K562 (cell line): ENCODE data around the gene SLC5A2. TPM values are rescaled to one million over a fixed set of nuclear protein-coding genes. Genes with fewer than 3 reads are reported as not detected.

Experiments used
- ATAC-seq: fragments of 200-7000 bp; cut with Tn5 transposase; 3 replicates; pipeline ENCODE4 v1.9.1; 2020; ENCODE audit warnings: moderate library complexity
- BruUV-seq: library from RNA; stranded (reverse); fragments of 400-500 nt; replicated peaks from 2 replicates; lab custom pipeline; 2021; lab: Mats Ljungman, UMichigan
- CTCF ChIA-PET: fragments of 300-600 bp; formaldehyde crosslinking; extraction: SDS; loops from one replicate; lab custom pipeline; 2021; ENCODE audit warnings: low intra/inter-chr PET ratio; lab: Yijun Ruan, JAX
- POLR2A ChIA-PET: fragments of 300-600, 350-650 bp; sonication (Branson Sonifier 250); formaldehyde crosslinking; extraction: SDS; loops from one replicate; lab custom pipeline; 2021; ENCODE audit warnings: antibody characterized with exemption, inconsistent platforms; lab: Yijun Ruan, JAX
- DNase-seq, 4 experiments: peaks; one replicate each; pipeline versions ENCODE4 v3.0.0 to v3.0.0-alpha.2; 2011 to 2018; ENCODE audit warnings: low spot score in 3 of 4, mixed read lengths in 3 of 4; ENCODE audit errors: extremely low read depth in 1 of 4
- FAIRE-seq: peaks from 2 replicates; lab custom pipeline; 2011; peaks lifted over from hg19 to GRCh38; lab: Jason Lieb, UNC
- H2AFZ ChIP-seq: 2 replicates; pipeline ENCODE4 v1.6.0; 2011; ENCODE audit warnings: low read depth, low read length, control low read depth, inconsistent platforms
- H3K27ac ChIP-seq: fragments of 200-600 bp; 3 replicates; pipeline ENCODE4 v1.8.0; 2011; ENCODE audit warnings: low read depth, mild to moderate bottlenecking, control low read depth, inconsistent platforms, low read length, moderate library complexity, mixed read lengths; ENCODE audit errors: extremely low read depth
- H3K27me3 ChIP-seq, 2 experiments: fragments of 300-600 bp in 1 of 2; 2 replicates in 1 of 2; 3 replicates in 1 of 2; pipeline versions ENCODE4 v1.6.0 to v1.8.0; 2011; ENCODE audit warnings: inconsistent platforms in 2 of 2, low read length in 2 of 2, mild to moderate bottlenecking in 1 of 2, mixed read lengths in 1 of 2, moderate library complexity in 1 of 2; ENCODE audit not compliant: control insufficient read depth in 2 of 2, insufficient read depth in 2 of 2
- H3K36me3 ChIP-seq: fragments of 300-600 bp; 3 replicates; pipeline ENCODE4 v1.8.0; 2011; ENCODE audit warnings: mild to moderate bottlenecking, low read length, inconsistent platforms; ENCODE audit not compliant: control insufficient read depth, insufficient read depth
- H3K4me1 ChIP-seq, 2 experiments: fragments of 200-600 bp in 1 of 2; replicated peaks in 1 of 2; 2 replicates in 1 of 2; 3 replicates in 1 of 2; pipeline versions ENCODE4 v1.5.1 to v1.8.0; 2011; ENCODE audit warnings: inconsistent platforms in 2 of 2, low read length in 2 of 2, mild to moderate bottlenecking in 1 of 2, mixed read lengths in 1 of 2, moderate library complexity in 1 of 2; ENCODE audit not compliant: control insufficient read depth in 2 of 2, insufficient read depth in 2 of 2
- H3K4me2 ChIP-seq: 2 replicates; pipeline ENCODE4 v1.6.1; 2011; ENCODE audit warnings: low read length, control low read depth, inconsistent platforms, mixed read lengths; ENCODE audit not compliant: insufficient read depth
- H3K4me3 ChIP-seq: fragments of 200-600 bp; sonication (generic), shearing (Covaris generic); 2 replicates; pipeline ENCODE4 v1.5.1; 2016; ENCODE audit warnings: control low read depth, inconsistent platforms
- H3K79me2 ChIP-seq: fragments of 200-600 bp; 3 replicates; pipeline ENCODE4 v1.8.0; 2011; ENCODE audit warnings: low read length, inconsistent platforms; ENCODE audit not compliant: control insufficient read depth, insufficient read depth
- H3K9ac ChIP-seq, 2 experiments: 2 replicates each; pipeline versions ENCODE4 v1.6.0 to v1.6.1; 2011; ENCODE audit warnings: low read depth in 2 of 2, low read length in 2 of 2, control low read depth in 1 of 2, inconsistent platforms in 1 of 2, mild to moderate bottlenecking in 1 of 2, mixed read lengths in 1 of 2; ENCODE audit not compliant: insufficient read depth in 1 of 2
- H3K9me1 ChIP-seq: one replicate; pipeline ENCODE4 v1.6.0; 2011; ENCODE audit warnings: inconsistent platforms, mild to moderate bottlenecking, low read length, moderate library complexity; ENCODE audit not compliant: control insufficient read depth, insufficient read depth
- H3K9me3 ChIP-seq: replicated peaks from 2 replicates; pipeline ENCODE4 v1.5.1; 2011; ENCODE audit warnings: low read depth, low read length, inconsistent platforms; ENCODE audit not compliant: control insufficient read depth, insufficient read depth
- H4K20me1 ChIP-seq: replicated peaks from 2 replicates; pipeline ENCODE4 v1.6.1; 2011; ENCODE audit warnings: low read length, inconsistent platforms, mixed read lengths; ENCODE audit not compliant: control insufficient read depth, insufficient read depth
- CCAR2 ChIP-seq: fragments of 200-400 bp; formaldehyde crosslinking; IDR thresholded peaks from 2 replicates; pipeline ENCODE4 v1.6.1; 2017; ENCODE audit warnings: mild to moderate bottlenecking, low read depth, low read length
- EGR1 ChIP-seq: fragments of 450-650 bp; conservative IDR thresholded peaks from 2 replicates; pipeline ENCODE4 v1.6.1; 2017; ENCODE audit warnings: mild to moderate bottlenecking
- ETV1 ChIP-seq: fragments of 450-650 bp; conservative IDR thresholded peaks from 2 replicates; pipeline ENCODE4 v1.6.1; 2016; ENCODE audit warnings: missing genetic modification characterization, control low read depth, low read depth, missing compliant biosample characterization
- FOXO4 ChIP-seq: fragments of 450-650 bp; formaldehyde crosslinking; IDR thresholded peaks from 2 replicates; pipeline ENCODE4 v1.4.0; 2020; ENCODE audit warnings: mild to moderate bottlenecking, moderate library complexity
- MYC ChIP-seq, 2 experiments: fragments of 250-450 bp in 1 of 2; sonication (Bioruptor Pico) in 1 of 2; IDR thresholded peaks; 2 replicates each; pipeline versions ENCODE4 v1.5.1 to v1.6.1; 2012 to 2021; ENCODE audit warnings: low read depth in 2 of 2, borderline replicate concordance in 1 of 2, improper control_type of control experiment in 1 of 2, low read length in 1 of 2, mild to moderate bottlenecking in 1 of 2, moderate library complexity in 1 of 2
- PRMT5 ChIP-seq: sonication (generic); formaldehyde crosslinking; IDR thresholded peaks from 2 replicates; pipeline ENCODE4 v1.5.0; 2020; ENCODE audit warnings: missing genetic modification reagents
- SMAD4 ChIP-seq: fragments of 250-450 bp; sonication (Bioruptor Pico); conservative IDR thresholded peaks from 2 replicates; pipeline ENCODE4 v1.8.0; 2021; ENCODE audit warnings: inconsistent platforms, mild to moderate bottlenecking, moderate library complexity
- TARDBP ChIP-seq: fragments of 450-650 bp; IDR thresholded peaks from 2 replicates; pipeline ENCODE4 v1.6.1; 2016
- ZBTB43 ChIP-seq: sonication (generic); formaldehyde crosslinking; IDR thresholded peaks from 2 replicates; pipeline ENCODE4 v1.8.0; 2023; ENCODE audit warnings: mild to moderate bottlenecking, missing genetic modification reagents
- ZNF609 ChIP-seq: sonication (generic); formaldehyde crosslinking; IDR thresholded peaks from 2 replicates; pipeline ENCODE4 v1.8.1; 2023; ENCODE audit warnings: missing genetic modification reagents, mild to moderate bottlenecking, borderline replicate concordance
- WGBS: fragments of 100-300 bp; shearing (Covaris generic); methylation state at CpG from one replicate; pipeline ENCODE4 v1.1.6; 2016; ENCODE audit warnings: low coverage, mixed read lengths; ENCODE audit not compliant: insufficient coverage; ENCODE audit errors: missing lambda C conversion rate; 5-methylcytosine and 5-hydroxymethylcytosine counted together
- in situ Hi-C: fragments of 300-500 bp; cut with MboI; formaldehyde crosslinking; loops from 4 replicates; pipeline ENCODE4 v1.15.0; 2018; ENCODE audit warnings: inconsistent platforms, mixed read lengths
- intact Hi-C: fragments of 100-400 bp; cut with micrococcal nuclease; formaldehyde crosslinking; loops from 2 replicates; pipeline ENCODE4 v1.14.2; 2022
- polyA plus RNA-seq, 8 experiments: library from polyadenylated mRNA; depleted of rRNA in 4 of 8; stranded (reverse) in 5 of 8; unstranded in 3 of 8; fragments of >200 nt; fragmentation: Nextera tagmentation in 2 of 8; fragmentation: Illumina TruSeq in 1 of 8; extraction: Ambion mirVana in 2 of 8; extraction: Trizol in 1 of 8; gene quantifications; 2 replicates each; pipeline versions ENCODE4 v1.2.1 to v1.2.3, GENCODE V29; 2011 to 2014; ENCODE audit warnings: inconsistent platforms in 1 of 8, missing spikeins in 1 of 8
- total RNA-seq, 7 experiments: library from RNA; depleted of rRNA in 6 of 7; stranded (reverse); fragments of >200 nt in 6 of 7; fragmentation: Illumina TruSeq in 2 of 7; extraction: Trizol in 2 of 7; gene quantifications; 2 replicates each; pipeline versions ENCODE4 v1.2.1 to v1.2.3, GENCODE V29; 2011 to 2021; ENCODE audit warnings: low replicate concordance in 1 of 7

Gene SLC5A2
- total and polyA plus RNA-seq, 9 of the 15 experiments (the other 6 are each of a cell fraction or from before 2014, with no cell fraction given), result 0.07 to 2.7 (median 2.2) TPM; not detected in 6

GRCh38 chr16:31458844-31459686 lies 23.9 kb upstream of the SLC5A2 start, which contains the start of gene ARMC5:
ARMC5 (plus strand) TSS chr16:31459501; CDS start chr16:31459525, 24 bp downstream.
- POLR2A ChIA-PET, result interaction anchor here (0.7 to 1.7 kb wide), 13 partner anchors 18 to 493 kb away, joined by 3 to 9 read pairs (median 3); partner anchors contain the start of genes FUS and RUSF1
- Histone ChIP-seq H3K27me3 (no peaks in the 10 kb centered on the region), H3K9ac (peak within 1 kb of the TSS; percentile 98 to 100), H3K4me2 (peak within 1 kb of the TSS; percentile 97), H3K27ac (peak within 1 kb of the TSS; percentile 99), H3K4me3 (peak within 1 kb of the TSS; percentile 83), H3K79me2 (peaks cover 57% of the 10 kb centered on the region), H3K9me3 (no peaks in the 10 kb centered on the region), H3K4me1 (peaks cover 30 to 52% of the 10 kb centered on the region in 2 experiments), H4K20me1 (peaks cover 4% of the 10 kb centered on the region), H2AFZ (peak within 1 kb of the TSS; percentile 99), H3K9me1 (no peaks in the 10 kb centered on the region), H3K36me3 (peaks cover 47% of the 10 kb centered on the region; the same call in 2 of the 3 replicates)
- WGBS, result under 1% methylated on average over 68 of the region's 91 CpGs
- CTCF ChIA-PET, result interaction anchor here (0.6 to 0.9 kb wide), 3 partner anchors 234 to 241 kb away, joined by 3 to 4 read pairs (median 4); no protein-coding TSS in a partner anchor
- in situ Hi-C loops, result loop anchor here (10.0 kb wide), 1 partner anchor 236 kb away; no protein-coding TSS in a partner anchor
- ATAC-seq, result peak; percentile 81
- peak; percentile 79 to 98 (median 88) for DNase-seq
- TSS peak; percentile 60 for BruUV-seq
- intact Hi-C loops, result loop anchor here (5.0 to 10.0 kb wide), 3 partner anchors 48 to 504 kb away; partner anchors contain the start of genes RUSF1 and SETD1A
- no peak for FAIRE-seq
- TF ChIP-seq TARDBP (peak; percentile 52; the same call in 1 of the 2 replicates), MYC (IDR thresholded peaks at IDR 0.05; ENCODE audit: low read depth, low read length) (peak; percentile 96), MYC (CRISPR knock-in tag; IDR thresholded peaks at IDR 0.05; ENCODE audit: borderline replicate concordance, low read depth) (peak; percentile 96), ZBTB43 (CRISPR knock-in tag) (peak; percentile 69; the same call in 1 of the 2 replicates), SMAD4 (CRISPR knock-in tag) (peak; percentile 28), PRMT5 (CRISPR knock-in tag) (no peak), EGR1 (peak; percentile 61), ZNF609 (CRISPR knock-in tag) (0 out of 2 replicates have a peak, but pooled peaks have one; percentile 28), ETV1 (peak; percentile 77), CCAR2 (no peak), FOXO4 (CRISPR knock-in tag) (no peak)
